GM21619 (cell line): Measurements from ENCODE around the gene CCDC88A.
A peak's percentile ranks its signal among the peaks of the same experiment; 100 is the strongest.
"Not testable (repeated sequence)": the region's sequence is repeated elsewhere in the genome, so short reads cannot be mapped to it uniquely, and the experiment has no call there.

Experiments
- ATAC-seq: cut with Tn5 transposase; IDR thresholded peaks from one replicate; pipeline ENCODE4 v1.9.1; 2021; ENCODE audit not compliant: unreplicated experiment

The CCDC88A gene

GRCh38 chr2:55391615-55392242 lies 27.9 kb downstream of the CCDC88A start:
- no peak for ATAC-seq

- no peak for ATAC-seq
Measured at GRCh38 chr2:55391155-55391554, 28.5 kb downstream of the CCDC88A start.

- not testable (repeated sequence) for ATAC-seq
Measured at GRCh38 chr2:55385516-55385915, 34.1 kb downstream of the CCDC88A start.

- no peak for ATAC-seq
Measured at GRCh38 chr2:55384786-55385185, 34.9 kb downstream of the CCDC88A start.

GRCh38 chr2:55371376-55371775 lies 48.3 kb downstream of the CCDC88A start:
- no peak for ATAC-seq

GRCh38 chr2:55370208-55370607 lies 49.4 kb downstream of the CCDC88A start:
- ATAC-seq = no peak

- no peak for ATAC-seq
Measured at GRCh38 chr2:55365303-55365702, 54.4 kb downstream of the CCDC88A start.

- no peak for ATAC-seq
Measured at GRCh38 chr2:55364189-55365055, 55.2 kb downstream of the CCDC88A start.

GRCh38 chr2:55363636-55364035 lies 56.0 kb downstream of the CCDC88A start:
- no peak for ATAC-seq

GRCh38 chr2:55361465-55362189 lies 58.0 kb downstream of the CCDC88A start:
- ATAC-seq = peak; percentile 50

- no peak for ATAC-seq
Measured at GRCh38 chr2:55358451-55358850, 61.2 kb downstream of the CCDC88A start.

GRCh38 chr2:55357927-55358326 lies 61.7 kb downstream of the CCDC88A start:
- ATAC-seq = no peak

GRCh38 chr2:55357164-55357563 lies 62.5 kb downstream of the CCDC88A start:
- ATAC-seq = no peak

GRCh38 chr2:55356136-55356535 lies 63.5 kb downstream of the CCDC88A start:
- ATAC-seq = not testable (repeated sequence)

GRCh38 chr2:55355451-55355850 lies 64.2 kb downstream of the CCDC88A start:
- no peak for ATAC-seq

- ATAC-seq = no peak
Measured at GRCh38 chr2:55351672-55352071, 68.0 kb downstream of the CCDC88A start.

GRCh38 chr2:55345064-55345463 lies 74.6 kb downstream of the CCDC88A start:
- peak; percentile 61 for ATAC-seq

- no peak for ATAC-seq
Measured at GRCh38 chr2:55338268-55338667, 81.4 kb downstream of the CCDC88A start.

GRCh38 chr2:55334728-55335127 lies 84.9 kb downstream of the CCDC88A start:
- no peak for ATAC-seq

GRCh38 chr2:55330541-55331297 lies 88.9 kb downstream of the CCDC88A start:
- no peak for ATAC-seq
